ENCODE measurements around the gene PSORS1C2. TPM values are rescaled to one million over a fixed set of nuclear protein-coding genes. Genes with fewer than 3 reads are reported as not detected.

PSORS1C2 gene
- total RNA-seq, 1 donor from 2014 or later = not detected

- Histone ChIP-seq H3K4me3 (ENCODE audit: low read length in 3 of 3) (no peak overlapping the region), H3K9me3 (ENCODE audit: control insufficient read depth in 3 of 3, low read length in 3 of 3) (no peaks in the 10 kb centered on the region), H3K27me3 (ENCODE audit: control insufficient read depth in 3 of 3, insufficient read depth in 3 of 3, low read length in 3 of 3) (no peaks in the 10 kb centered on the region), H3K27ac (ENCODE audit: low read depth, low read length) (no peak overlapping the region), H3K9ac (ENCODE audit: low read depth in 1 of 3, low read length in 3 of 3) (no peak overlapping the region), H3K36me3 (ENCODE audit: control insufficient read depth in 3 of 3, insufficient read depth in 3 of 3, low read length in 3 of 3) (no peaks in the 10 kb centered on the region), H3K4me1 (ENCODE audit: control insufficient read depth in 3 of 3, insufficient read depth in 3 of 3, low read length in 3 of 3) (peaks cover 3 to 24% (median 17%) of the 10 kb centered on the region in 3 donors)
Measured at GRCh38 chr6:31126396-31127175, 12.3 kb downstream of the PSORS1C2 start.

- no peaks in the 10 kb centered on the region for H3K27me3 ChIP-seq (ENCODE audit: control insufficient read depth in 3 of 3, insufficient read depth in 3 of 3, low read length in 3 of 3)
- H3K4me3 ChIP-seq (ENCODE audit: low read length in 3 of 3) = no peak overlapping the region
- H3K9me3 ChIP-seq (ENCODE audit: control insufficient read depth in 3 of 3, low read length in 3 of 3) = no peaks in the 10 kb centered on the region
- H3K36me3 ChIP-seq (ENCODE audit: control insufficient read depth in 3 of 3, insufficient read depth in 3 of 3, low read length in 3 of 3) = no peaks in the 10 kb centered on the region
- no peak overlapping the region for H3K27ac ChIP-seq (ENCODE audit: low read depth, low read length)
- peaks cover 3 to 24% (median 17%) of the 10 kb centered on the region in 3 donors for H3K4me1 ChIP-seq (ENCODE audit: control insufficient read depth in 3 of 3, insufficient read depth in 3 of 3, low read length in 3 of 3)
- no peak overlapping the region for H3K9ac ChIP-seq (ENCODE audit: low read depth in 1 of 3, low read length in 3 of 3)
Measured at GRCh38 chr6:31125586-31126363, 13.1 kb downstream of the PSORS1C2 start.

GRCh38 chr6:31125162-31125561 is 13.7 kb downstream of the PSORS1C2 start:
- Histone ChIP-seq H3K27ac (ENCODE audit: low read depth, low read length) (no peak overlapping the region), H3K4me1 (ENCODE audit: control insufficient read depth in 3 of 3, insufficient read depth in 3 of 3, low read length in 3 of 3) (peaks cover 3 to 24% (median 17%) of the 10 kb centered on the region in 3 donors)

GRCh38 chr6:31122791-31123706 is 15.8 kb downstream of the PSORS1C2 start:
- Histone ChIP-seq H3K27ac (ENCODE audit: low read depth, low read length) (no peak overlapping the region), H3K36me3 (ENCODE audit: control insufficient read depth in 3 of 3, insufficient read depth in 3 of 3, low read length in 3 of 3) (no peaks in the 10 kb centered on the region), H3K9me3 (ENCODE audit: control insufficient read depth in 3 of 3, low read length in 3 of 3) (no peaks in the 10 kb centered on the region), H3K4me3 (ENCODE audit: low read length in 3 of 3) (peak overlapping the region in 1 of 3 donors; percentile 13), H3K9ac (ENCODE audit: low read depth in 1 of 3, low read length in 3 of 3) (peak overlapping the region in 1 of 3 donors; percentile 25), H3K4me1 (ENCODE audit: control insufficient read depth in 3 of 3, insufficient read depth in 3 of 3, low read length in 3 of 3) (peaks cover 3 to 25% (median 17%) of the 10 kb centered on the region in 3 donors), H3K27me3 (ENCODE audit: control insufficient read depth in 3 of 3, insufficient read depth in 3 of 3, low read length in 3 of 3) (no peaks in the 10 kb centered on the region)

More at GRCh38 chr6:31125162-31125561, 13.7 kb downstream of the PSORS1C2 start:
- Histone ChIP-seq H3K9me3 (ENCODE audit: control insufficient read depth in 3 of 3, low read length in 3 of 3) (no peaks in the 10 kb centered on the region), H3K9ac (ENCODE audit: low read depth in 1 of 3, low read length in 3 of 3) (no peak overlapping the region), H3K36me3 (ENCODE audit: control insufficient read depth in 3 of 3, insufficient read depth in 3 of 3, low read length in 3 of 3) (no peaks in the 10 kb centered on the region), H3K27me3 (ENCODE audit: control insufficient read depth in 3 of 3, insufficient read depth in 3 of 3, low read length in 3 of 3) (no peaks in the 10 kb centered on the region), H3K4me3 (ENCODE audit: low read length in 3 of 3) (no peak overlapping the region)

GRCh38 chr6:31121131-31121790 is 17.6 kb downstream of the PSORS1C2 start:
- peaks cover 0 to 2% (median 0%) of the 10 kb centered on the region in 3 donors for H3K27me3 ChIP-seq (ENCODE audit: control insufficient read depth in 3 of 3, insufficient read depth in 3 of 3, low read length in 3 of 3)
- H3K9me3 ChIP-seq (ENCODE audit: control insufficient read depth in 3 of 3, low read length in 3 of 3) = no peaks in the 10 kb centered on the region
- H3K27ac ChIP-seq (ENCODE audit: low read depth, low read length) = no peak overlapping the region
- peak overlapping the region in 1 of 3 donors; percentile 33 for H3K9ac ChIP-seq (ENCODE audit: low read depth in 1 of 3, low read length in 3 of 3)
- peaks cover 8 to 29% (median 17%) of the 10 kb centered on the region in 3 donors for H3K4me1 ChIP-seq (ENCODE audit: control insufficient read depth in 3 of 3, insufficient read depth in 3 of 3, low read length in 3 of 3)
- no peak overlapping the region for H3K4me3 ChIP-seq (ENCODE audit: low read length in 3 of 3)
- no peaks in the 10 kb centered on the region for H3K36me3 ChIP-seq (ENCODE audit: control insufficient read depth in 3 of 3, insufficient read depth in 3 of 3, low read length in 3 of 3)

GRCh38 chr6:31120151-31120915 is 18.5 kb downstream of the PSORS1C2 start, which contains the start of gene CDSN:
Gene CDSN, minus strand, starts transcription at chr6:31120446. Its CDS starts 27 bp downstream, at chr6:31120419.
- peak within 1 kb of the TSS in 1 of 3 donors; percentile 33 for H3K9ac ChIP-seq (ENCODE audit: low read depth in 1 of 3, low read length in 3 of 3)
- H3K27ac ChIP-seq (ENCODE audit: low read depth, low read length) = no peak within 1 kb of the TSS
- H3K4me3 ChIP-seq (ENCODE audit: low read length in 3 of 3) = no peak within 1 kb of the TSS
- no peaks in the 10 kb centered on the region for H3K36me3 ChIP-seq (ENCODE audit: control insufficient read depth in 3 of 3, insufficient read depth in 3 of 3, low read length in 3 of 3)
- no peaks in the 10 kb centered on the region for H3K9me3 ChIP-seq (ENCODE audit: control insufficient read depth in 3 of 3, low read length in 3 of 3)
- H3K4me1 ChIP-seq (ENCODE audit: control insufficient read depth in 3 of 3, insufficient read depth in 3 of 3, low read length in 3 of 3) = peaks cover 6 to 27% (median 17%) of the 10 kb centered on the region in 3 donors
- H3K27me3 ChIP-seq (ENCODE audit: control insufficient read depth in 3 of 3, insufficient read depth in 3 of 3, low read length in 3 of 3) = peaks cover 0 to 2% (median 0%) of the 10 kb centered on the region in 3 donors

GRCh38 chr6:31118178-31118577 is 20.7 kb downstream of the PSORS1C2 start:
- Histone ChIP-seq H3K4me3 (ENCODE audit: low read length in 3 of 3) (no peak overlapping the region), H3K36me3 (ENCODE audit: control insufficient read depth in 3 of 3, insufficient read depth in 3 of 3, low read length in 3 of 3) (no peaks in the 10 kb centered on the region), H3K27me3 (ENCODE audit: control insufficient read depth in 3 of 3, insufficient read depth in 3 of 3, low read length in 3 of 3) (peaks cover 0 to 2% (median 0%) of the 10 kb centered on the region in 3 donors), H3K9me3 (ENCODE audit: control insufficient read depth in 3 of 3, low read length in 3 of 3) (no peaks in the 10 kb centered on the region), H3K4me1 (ENCODE audit: control insufficient read depth in 3 of 3, insufficient read depth in 3 of 3, low read length in 3 of 3) (peaks cover 12 to 33% (median 23%) of the 10 kb centered on the region in 3 donors), H3K27ac (ENCODE audit: low read depth, low read length) (no peak overlapping the region), H3K9ac (ENCODE audit: low read depth in 1 of 3, low read length in 3 of 3) (no peak overlapping the region)

- Histone ChIP-seq H3K27me3 (ENCODE audit: control insufficient read depth in 3 of 3, insufficient read depth in 3 of 3, low read length in 3 of 3) (peaks cover 0 to 5% (median 0%) of the 10 kb centered on the region in 3 donors), H3K4me1 (ENCODE audit: control insufficient read depth in 3 of 3, insufficient read depth in 3 of 3, low read length in 3 of 3) (peaks cover 12 to 25% (median 12%) of the 10 kb centered on the region in 3 donors), H3K9ac (ENCODE audit: low read depth in 1 of 3, low read length in 3 of 3) (peak overlapping the region in 1 of 3 donors; percentile 8), H3K4me3 (ENCODE audit: low read length in 3 of 3) (peak overlapping the region in 2 of 3 donors; percentile 38 to 45), H3K36me3 (ENCODE audit: control insufficient read depth in 3 of 3, insufficient read depth in 3 of 3, low read length in 3 of 3) (no peaks in the 10 kb centered on the region), H3K9me3 (ENCODE audit: control insufficient read depth in 3 of 3, low read length in 3 of 3) (no peaks in the 10 kb centered on the region), H3K27ac (ENCODE audit: low read depth, low read length) (no peak overlapping the region)
Measured at GRCh38 chr6:31116661-31117385, 22.0 kb downstream of the PSORS1C2 start.
